ENCODE data around the gene SFMBT2. TPM values are rescaled to one million over a fixed set of nuclear protein-coding genes. Genes with fewer than 3 reads are reported as not detected.
"Not testable (repeated sequence)": the region's sequence is repeated elsewhere in the genome, so short reads cannot be mapped to it uniquely, and the experiment has no call there.

The SFMBT2 gene
- total RNA-seq, 4 donors from 2014 or later: 1.2 to 5.5 (median 3.2) TPM

DNA sequence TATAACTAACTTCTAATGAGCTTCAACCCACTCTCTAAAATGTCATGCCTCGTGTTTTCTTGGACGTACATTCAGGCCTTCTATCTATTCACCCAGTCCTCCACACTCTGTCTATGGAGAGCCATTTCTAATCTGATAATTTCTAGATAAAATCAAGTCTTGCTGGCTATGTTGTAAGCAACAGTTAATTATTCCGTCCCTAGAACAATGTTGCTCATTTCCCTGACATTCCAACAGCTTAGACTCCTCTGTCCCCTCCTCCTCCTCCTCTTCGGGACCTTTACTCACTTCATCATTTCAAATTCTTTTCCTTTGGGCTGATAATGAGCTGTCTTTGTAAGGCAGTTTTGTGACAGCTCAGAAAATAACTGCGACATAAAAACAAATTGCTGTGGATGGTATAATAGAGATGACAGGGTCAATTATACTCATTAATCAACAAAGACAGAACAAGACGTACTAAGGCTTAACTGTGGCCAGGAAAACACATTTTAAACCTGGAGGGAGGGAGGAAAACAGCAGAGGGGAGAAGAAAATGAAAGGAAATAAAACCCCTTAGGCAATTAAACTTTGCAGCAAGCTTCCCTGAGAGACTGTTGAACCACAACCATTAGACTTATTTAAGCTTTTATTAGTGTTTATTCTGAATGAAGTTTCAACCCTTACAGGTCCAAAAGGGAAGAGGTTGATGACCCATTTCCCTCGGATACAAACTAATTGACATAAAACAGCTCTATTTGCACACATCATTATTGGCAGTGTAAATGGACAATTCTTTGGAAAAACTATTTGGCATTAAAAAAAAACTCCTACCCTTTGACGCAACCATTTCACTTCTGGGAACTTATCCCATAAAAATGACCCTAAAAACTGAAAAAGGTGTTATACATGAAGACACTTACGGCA is 179.1 kb downstream of the SFMBT2 start:
- no peak for TF ChIP-seq EP300 (IDR thresholded peaks at IDR 0.05)
- TF ChIP-seq, protein P1, sequence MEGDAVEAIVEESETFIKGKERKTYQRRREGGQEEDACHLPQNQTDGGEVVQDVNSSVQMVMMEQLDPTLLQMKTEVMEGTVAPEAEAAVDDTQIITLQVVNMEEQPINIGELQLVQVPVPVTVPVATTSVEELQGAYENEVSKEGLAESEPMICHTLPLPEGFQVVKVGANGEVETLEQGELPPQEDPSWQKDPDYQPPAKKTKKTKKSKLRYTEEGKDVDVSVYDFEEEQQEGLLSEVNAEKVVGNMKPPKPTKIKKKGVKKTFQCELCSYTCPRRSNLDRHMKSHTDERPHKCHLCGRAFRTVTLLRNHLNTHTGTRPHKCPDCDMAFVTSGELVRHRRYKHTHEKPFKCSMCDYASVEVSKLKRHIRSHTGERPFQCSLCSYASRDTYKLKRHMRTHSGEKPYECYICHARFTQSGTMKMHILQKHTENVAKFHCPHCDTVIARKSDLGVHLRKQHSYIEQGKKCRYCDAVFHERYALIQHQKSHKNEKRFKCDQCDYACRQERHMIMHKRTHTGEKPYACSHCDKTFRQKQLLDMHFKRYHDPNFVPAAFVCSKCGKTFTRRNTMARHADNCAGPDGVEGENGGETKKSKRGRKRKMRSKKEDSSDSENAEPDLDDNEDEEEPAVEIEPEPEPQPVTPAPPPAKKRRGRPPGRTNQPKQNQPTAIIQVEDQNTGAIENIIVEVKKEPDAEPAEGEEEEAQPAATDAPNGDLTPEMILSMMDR (IDR thresholded peaks at IDR 0.05): no peak
- no peak for TF ChIP-seq POLR2A (IDR thresholded peaks at IDR 0.05)
- TF ChIP-seq POLR2AphosphoS5 (IDR thresholded peaks at IDR 0.05): no peak
- 66% methylated on average over 9 of the region's 9 CpGs for WGBS
- Histone ChIP-seq H3K4me3 (no peak overlapping the region), H3K4me1 (peaks cover 5% of the 10 kb centered on the region), H3K9me3 (no peaks in the 10 kb centered on the region), H3K36me3 (peaks cover 7% of the 10 kb centered on the region), H3K27me3 (no peaks in the 10 kb centered on the region), H3K27ac (no peak overlapping the region)
- no peak for DNase-seq (ENCODE audit: low spot score in 2 of 2)

DNA sequence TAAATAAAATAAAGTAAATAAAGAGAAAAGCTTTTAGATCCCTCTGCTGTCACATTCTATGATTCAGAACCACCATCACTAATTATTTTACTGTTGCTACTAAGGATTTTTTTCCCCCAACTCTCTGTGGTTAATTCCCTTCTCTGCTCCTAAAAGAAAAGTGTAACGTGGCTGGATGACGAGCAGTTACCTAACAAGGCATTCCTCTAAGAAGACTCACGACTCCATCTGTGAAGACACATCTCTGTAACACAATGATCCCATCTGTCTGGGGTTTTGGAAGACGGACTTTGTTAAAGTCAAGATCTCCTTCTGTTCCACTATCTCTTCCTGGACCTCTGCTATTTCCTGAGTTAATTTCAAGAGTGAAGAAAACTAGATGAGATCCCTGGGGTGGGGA is 179.9 kb downstream of the SFMBT2 start:
- no peak for DNase-seq (ENCODE audit: low spot score in 2 of 2)
- Histone ChIP-seq H3K9me3 (no peaks in the 10 kb centered on the region), H3K36me3 (peaks cover 9% of the 10 kb centered on the region), H3K4me3 (no peak overlapping the region), H3K27ac (no peak overlapping the region), H3K4me1 (peaks cover 5% of the 10 kb centered on the region), H3K27me3 (no peaks in the 10 kb centered on the region)
- WGBS: 80% methylated on average over 4 of the region's 4 CpGs
- TF ChIP-seq POLR2A (IDR thresholded peaks at IDR 0.05) (no peak), EP300 (IDR thresholded peaks at IDR 0.05) (no peak), POLR2AphosphoS5 (IDR thresholded peaks at IDR 0.05) (no peak)
- TF ChIP-seq, protein P1 (IDR thresholded peaks at IDR 0.05): no peak

DNA sequence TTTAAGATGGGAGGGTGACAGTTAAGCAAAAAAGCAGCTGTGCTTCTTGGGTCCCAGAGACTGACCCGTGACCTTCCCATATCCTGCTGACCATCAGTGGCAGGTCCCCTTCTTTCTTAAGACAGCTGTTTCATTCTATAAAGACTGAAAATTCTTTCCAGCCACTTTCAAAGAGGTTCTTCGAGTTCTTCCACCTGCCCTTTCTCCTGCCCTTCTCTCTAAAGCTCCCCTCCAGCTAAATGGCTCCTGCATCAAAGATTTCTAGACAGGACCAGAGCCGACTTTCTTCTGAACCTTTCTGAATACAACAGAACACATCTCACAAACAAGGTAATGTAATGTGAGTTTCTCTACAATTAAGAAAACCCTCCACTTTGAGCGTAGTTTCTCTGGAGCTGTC is 180.8 kb downstream of the SFMBT2 start:
- WGBS: 76% methylated on average over 4 of the region's 4 CpGs
- Histone ChIP-seq H3K4me3 (no peak overlapping the region), H3K9me3 (no peaks in the 10 kb centered on the region), H3K27me3 (no peaks in the 10 kb centered on the region), H3K27ac (no peak overlapping the region), H3K36me3 (peaks cover 9% of the 10 kb centered on the region), H3K4me1 (peaks cover 5% of the 10 kb centered on the region)
- TF ChIP-seq POLR2AphosphoS5 (IDR thresholded peaks at IDR 0.05) (no peak), POLR2A (IDR thresholded peaks at IDR 0.05) (no peak), EP300 (IDR thresholded peaks at IDR 0.05) (no peak)
- TF ChIP-seq, protein P1 (IDR thresholded peaks at IDR 0.05): no peak
- DNase-seq (ENCODE audit: low spot score in 2 of 2): no peak

DNA sequence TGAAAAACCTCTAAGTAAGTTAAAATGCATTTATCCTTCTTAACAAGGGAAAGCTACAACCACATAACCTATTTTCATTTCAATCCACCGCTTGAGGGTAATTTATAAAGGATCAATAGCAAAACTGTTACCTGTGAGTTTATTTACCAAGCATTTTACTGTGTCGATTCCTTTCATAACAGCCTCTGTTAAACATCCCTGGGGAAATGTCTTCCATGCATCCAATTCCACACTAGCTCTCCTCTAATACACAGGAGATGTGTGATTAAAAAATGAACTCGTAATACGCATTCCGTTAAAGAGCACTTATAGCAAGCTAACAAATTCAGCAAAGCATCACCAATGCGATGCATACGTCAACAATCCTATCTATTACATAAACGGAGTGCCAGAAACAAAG is 185.7 kb downstream of the SFMBT2 start:
- Histone ChIP-seq H3K27me3 (no peaks in the 10 kb centered on the region), H3K9me3 (peaks cover 15% of the 10 kb centered on the region), H3K27ac (no peak overlapping the region), H3K4me1 (no peaks in the 10 kb centered on the region), H3K36me3 (peaks cover 9% of the 10 kb centered on the region), H3K4me3 (no peak overlapping the region)
- WGBS: 93% methylated on average over 8 of the region's 8 CpGs
- DNase-seq (ENCODE audit: low spot score in 2 of 2): no peak
- TF ChIP-seq EP300 (IDR thresholded peaks at IDR 0.05) (no peak), POLR2A (IDR thresholded peaks at IDR 0.05) (no peak), POLR2AphosphoS5 (IDR thresholded peaks at IDR 0.05) (no peak)
- TF ChIP-seq, protein P1 (IDR thresholded peaks at IDR 0.05): no peak

DNA sequence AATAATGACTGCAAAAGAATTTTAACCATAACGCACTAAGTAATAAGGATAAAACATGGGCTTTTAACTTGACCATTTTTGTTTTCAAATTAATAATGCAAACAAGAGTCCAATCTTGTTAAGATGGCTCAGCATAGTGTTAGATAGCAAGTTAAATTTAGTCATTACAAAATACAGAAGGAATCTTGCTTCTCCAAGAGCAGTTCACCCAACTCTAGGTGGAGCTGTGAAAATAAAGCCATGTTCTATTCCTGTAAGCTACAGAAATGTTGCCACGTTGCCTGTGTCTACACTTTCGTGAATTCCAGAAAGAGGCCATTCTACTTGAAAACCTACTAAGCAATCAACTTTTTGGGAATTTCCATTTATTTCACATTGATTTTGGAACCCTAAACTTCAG is 191.9 kb downstream of the SFMBT2 start:
- WGBS: 74% methylated on average over 3 of the region's 3 CpGs
- Histone ChIP-seq H3K9me3 (peaks cover 10% of the 10 kb centered on the region), H3K36me3 (no peaks in the 10 kb centered on the region), H3K4me1 (no peaks in the 10 kb centered on the region), H3K4me3 (no peak overlapping the region), H3K27ac (no peak overlapping the region), H3K27me3 (no peaks in the 10 kb centered on the region)
- DNase-seq (ENCODE audit: low spot score in 2 of 2): no peak
- TF ChIP-seq POLR2AphosphoS5 (IDR thresholded peaks at IDR 0.05) (no peak), EP300 (IDR thresholded peaks at IDR 0.05) (no peak)

DNA sequence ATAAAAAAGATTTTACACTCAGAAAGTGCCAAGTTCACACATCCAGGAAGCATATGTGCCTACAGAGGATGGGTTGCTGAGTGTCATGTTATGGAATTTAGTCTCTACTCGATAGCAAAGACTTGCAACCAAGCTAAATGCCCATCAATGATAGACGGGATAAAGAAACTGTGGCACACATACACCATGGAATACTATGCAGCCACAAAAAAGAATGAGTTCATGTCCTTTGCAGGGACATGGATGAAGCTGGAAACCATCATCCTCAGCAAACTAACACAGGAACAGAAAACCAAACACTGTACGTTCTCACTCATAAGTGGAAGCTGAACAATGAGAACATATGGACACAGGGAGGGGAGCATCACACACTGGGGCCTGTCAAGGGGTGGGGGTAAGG is 198.1 kb downstream of the SFMBT2 start:
- not testable (repeated sequence) for H3K4me3 ChIP-seq; H3K4me1 ChIP-seq; DNase-seq (ENCODE audit: low spot score in 2 of 2); H3K27ac ChIP-seq; H3K36me3 ChIP-seq; H3K27me3 ChIP-seq; H3K9me3 ChIP-seq
- 93% methylated on average over 3 of the region's 3 CpGs for WGBS

All from suprapubic skin (tissue), 4 donors.